DMS114 treated with DMSO at 0.1 percent for 48 hours (cell line): Measurements from ENCODE around the gene SORT1.
"Not testable (repeated sequence)": the region's sequence is repeated elsewhere in the genome, so short reads cannot be mapped to it uniquely, and the experiment has no call there.

Experiments
- DNase-seq: peaks from one replicate; lab custom pipeline; 2025; ENCODE audit not compliant: unreplicated experiment; lab: John Stamatoyannopoulos, UW

SORT1 gene

GRCh38 chr1:109300650-109301151 is 97.0 kb downstream of the SORT1 start:
- DNase-seq: no peak

- DNase-seq: no peak
These were observed 98.0 kb downstream of the SORT1 start for GRCh38 chr1:109299558-109300343.

GRCh38 chr1:109298666-109299557 is 98.8 kb downstream of the SORT1 start:
- DNase-seq: no peak

GRCh38 chr1:109296782-109297181 is 100.9 kb downstream of the SORT1 start:
- no peak for DNase-seq

GRCh38 chr1:109295712-109296415 is 101.9 kb downstream of the SORT1 start:
- DNase-seq: no peak

GRCh38 chr1:109294481-109294880 is 103.2 kb downstream of the SORT1 start:
- DNase-seq: no peak

GRCh38 chr1:109293026-109293425 is 104.7 kb downstream of the SORT1 start:
- no peak for DNase-seq

GRCh38 chr1:109292364-109292763 is 105.4 kb downstream of the SORT1 start:
- no peak for DNase-seq

- DNase-seq: no peak
These were observed 106.7 kb downstream of the SORT1 start for GRCh38 chr1:109290998-109291397.

GRCh38 chr1:109290137-109290536 is 107.6 kb downstream of the SORT1 start:
- no peak for DNase-seq

- DNase-seq: not testable (repeated sequence)
These were observed 111.0 kb downstream of the SORT1 start for GRCh38 chr1:109286762-109287161.

- no peak for DNase-seq
These were observed 113.7 kb downstream of the SORT1 start for GRCh38 chr1:109283748-109284600.

GRCh38 chr1:109282952-109283747 is 114.6 kb downstream of the SORT1 start, which contains the start of gene PSRC1:
Gene PSRC1, minus strand, starts transcription at chr1:109283145.
- DNase-seq: peak; percentile 92

GRCh38 chr1:109282497-109282951 is 115.2 kb downstream of the SORT1 start:
- no peak for DNase-seq

GRCh38 chr1:109281680-109282496 is 115.8 kb downstream of the SORT1 start:
- DNase-seq: no peak

GRCh38 chr1:109280862-109281261 is 116.9 kb downstream of the SORT1 start:
- DNase-seq: no peak

GRCh38 chr1:109279615-109280278 is 118.0 kb downstream of the SORT1 start:
- DNase-seq: no peak
